Measurements from ENCODE around the gene DDN.

- no peak for TF ChIP-seq CTCF (IDR thresholded peaks at IDR 0.05)
- TF ChIP-seq POLR2A (IDR thresholded peaks at IDR 0.05), result no peak
These were observed 38.7 kb upstream of the DDN start for GRCh38 chr12:49037947-49038237.
